ENCODE results near the gene PIK3AP1. TPM values are rescaled to one million over a fixed set of nuclear protein-coding genes. Genes with fewer than 3 reads are reported as not detected.

The PIK3AP1 gene
- total RNA-seq, 1 donor from 2014 or later, result 4.5 TPM

DNA sequence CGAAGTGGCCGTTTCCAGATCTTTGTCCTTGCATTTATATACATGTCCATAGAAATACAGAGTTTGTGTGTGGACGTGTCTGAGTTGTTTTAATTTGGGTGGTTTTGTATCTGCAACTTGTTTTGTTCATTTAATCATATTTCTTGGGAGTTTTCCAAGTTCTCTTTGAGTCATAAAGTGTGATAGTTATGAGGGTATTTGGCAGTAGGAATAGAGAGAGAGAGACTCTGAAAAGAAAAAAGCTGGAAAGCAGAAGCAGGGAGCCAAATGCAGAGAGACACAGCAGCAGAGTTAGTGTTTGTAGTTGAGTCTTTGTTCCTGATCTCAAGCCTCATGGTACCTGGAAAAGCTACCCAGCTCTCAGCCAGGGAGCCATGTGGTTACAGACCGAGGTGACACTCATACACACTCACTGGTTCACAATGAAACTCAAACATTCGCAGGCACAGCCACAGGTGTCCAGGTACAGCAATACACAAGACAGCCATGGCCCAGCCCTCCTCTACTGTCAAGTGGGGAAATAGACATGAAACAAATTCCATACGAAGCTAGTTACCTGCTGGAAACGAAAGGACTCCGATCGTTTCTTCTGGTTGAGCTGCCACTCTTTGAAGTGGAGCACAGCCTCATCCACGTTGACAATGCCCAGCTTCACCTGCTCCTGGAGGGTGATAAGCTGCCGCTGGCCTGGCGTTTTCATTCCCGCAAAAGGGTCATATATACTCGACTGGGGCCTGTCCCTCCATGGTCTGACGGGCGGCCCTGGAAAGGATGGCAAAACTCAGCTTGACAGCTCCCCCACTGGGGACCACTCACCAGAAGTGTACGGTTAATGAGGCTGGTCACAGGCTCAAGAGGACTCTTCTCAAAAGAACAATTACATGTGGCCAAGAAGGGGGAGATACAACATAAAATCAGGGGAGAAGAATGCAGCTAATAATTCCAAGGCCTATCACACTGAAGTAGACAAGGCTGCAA is 100.2 kb downstream of the PIK3AP1 start:
- no peak for FAIRE-seq

GRCh38 chr10:96619120-96619519 is 101.2 kb downstream of the PIK3AP1 start:
- no peak for FAIRE-seq
- DNase-seq (ENCODE audit: low spot score in 2 of 2), result no peak

More for the DNA sequence above, 100.2 kb downstream of the PIK3AP1 start:
- no peak for DNase-seq (ENCODE audit: low spot score in 2 of 2)

- FAIRE-seq, result no peak
- DNase-seq (ENCODE audit: low spot score in 2 of 2), result peak; percentile 12 to 20
Observed at GRCh38 chr10:96618653-96619052, 101.7 kb downstream of the PIK3AP1 start.

- DNase-seq (ENCODE audit: low spot score in 2 of 2), result no peak
- no peak for FAIRE-seq
Observed at GRCh38 chr10:96616961-96617360, 103.4 kb downstream of the PIK3AP1 start.

DNA sequence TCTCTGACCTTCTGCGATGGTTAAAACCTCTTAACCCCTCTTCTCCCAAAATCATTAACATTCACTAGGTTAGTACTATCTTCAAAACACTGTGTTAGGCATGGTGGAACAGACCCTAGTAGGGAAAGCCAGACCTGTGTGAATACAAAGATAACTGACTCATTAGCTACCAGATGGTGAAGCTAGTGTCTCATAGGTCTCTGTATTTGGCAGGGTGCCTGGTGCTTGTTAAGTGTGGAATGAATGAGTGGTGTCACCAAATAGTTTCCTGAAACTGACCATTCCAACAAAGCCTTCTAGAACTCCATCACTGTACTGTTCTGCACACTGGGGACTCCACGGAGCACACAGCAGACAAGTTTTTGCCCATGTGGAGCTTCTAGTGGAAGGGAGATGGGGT is 105.8 kb downstream of the PIK3AP1 start:
- FAIRE-seq (no peak), DNase-seq (ENCODE audit: low spot score in 2 of 2) (no peak)

- FAIRE-seq, result no peak
- no peak for DNase-seq (ENCODE audit: low spot score in 2 of 2)
Observed at GRCh38 chr10:96613576-96613975, 106.7 kb downstream of the PIK3AP1 start.

- no peak for FAIRE-seq
- no peak for DNase-seq (ENCODE audit: low spot score in 2 of 2)
Observed at GRCh38 chr10:96612055-96612830, 108.1 kb downstream of the PIK3AP1 start.

DNA sequence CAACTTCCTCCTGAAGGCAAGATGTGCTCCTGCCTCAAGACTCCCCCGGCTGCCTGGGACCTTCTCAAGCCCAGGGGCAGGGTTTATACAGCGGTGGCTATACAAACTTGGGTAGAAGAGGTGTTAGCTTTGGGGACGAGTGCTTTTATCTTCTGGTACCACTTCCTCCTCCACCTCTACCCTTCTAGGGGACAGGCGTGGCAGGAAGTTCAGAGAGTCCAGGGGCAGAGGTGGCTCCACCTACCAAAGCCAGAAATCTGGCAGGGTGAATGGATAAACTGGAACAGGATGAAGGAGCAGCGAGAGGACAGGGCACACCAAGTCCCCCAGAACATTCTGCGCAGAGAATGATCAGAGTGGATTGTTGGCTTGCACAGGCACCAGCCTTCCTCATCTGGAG is 109.5 kb downstream of the PIK3AP1 start:
- FAIRE-seq (no peak), DNase-seq (ENCODE audit: low spot score in 2 of 2) (no peak)

- no peak for DNase-seq (ENCODE audit: low spot score in 2 of 2)
- FAIRE-seq, result no peak
Observed at GRCh38 chr10:96609510-96609909, 110.8 kb downstream of the PIK3AP1 start.

DNA sequence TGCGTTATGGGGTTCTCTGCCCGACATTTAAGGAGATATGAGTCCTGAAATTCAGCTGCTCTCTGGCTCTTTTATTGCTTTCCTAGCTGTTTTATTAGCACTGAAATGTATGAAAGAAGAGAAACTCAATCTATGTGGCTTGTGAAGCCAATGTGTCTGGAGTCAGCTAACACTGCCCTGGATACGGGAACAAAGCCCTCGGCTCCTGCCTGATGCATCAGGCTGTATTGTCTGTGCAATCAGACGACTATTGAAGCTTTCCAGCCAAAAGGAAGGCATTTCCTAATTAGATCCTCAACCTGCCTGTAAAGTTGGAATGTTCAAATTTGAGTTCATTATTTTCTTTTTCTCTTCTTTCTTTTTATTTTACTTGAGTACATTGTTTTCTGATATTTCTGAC is 111.5 kb downstream of the PIK3AP1 start:
- DNase-seq (ENCODE audit: low spot score in 2 of 2) (no peak), FAIRE-seq (no peak)

DNA sequence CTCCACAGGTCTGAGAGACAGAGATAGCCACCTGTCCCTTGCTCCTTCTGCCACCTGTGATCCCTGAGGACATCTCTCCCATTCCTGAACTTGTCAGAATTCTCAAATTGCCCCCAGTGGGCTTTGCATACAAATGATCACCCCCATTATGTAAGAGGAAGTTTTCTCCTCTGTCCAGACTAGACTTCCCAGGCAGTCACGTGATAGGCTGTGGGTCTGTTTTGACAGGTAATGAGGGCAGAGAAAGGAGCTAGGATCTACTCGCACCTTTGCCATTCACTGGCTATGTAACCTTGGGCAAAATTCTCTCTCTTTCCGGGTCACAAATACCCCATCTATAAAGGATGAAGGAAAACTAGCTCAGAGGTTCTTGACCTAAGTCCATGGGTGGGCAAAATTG is 112.1 kb downstream of the PIK3AP1 start:
- DNase-seq (ENCODE audit: low spot score in 2 of 2) (no peak), FAIRE-seq (no peak)

DNA sequence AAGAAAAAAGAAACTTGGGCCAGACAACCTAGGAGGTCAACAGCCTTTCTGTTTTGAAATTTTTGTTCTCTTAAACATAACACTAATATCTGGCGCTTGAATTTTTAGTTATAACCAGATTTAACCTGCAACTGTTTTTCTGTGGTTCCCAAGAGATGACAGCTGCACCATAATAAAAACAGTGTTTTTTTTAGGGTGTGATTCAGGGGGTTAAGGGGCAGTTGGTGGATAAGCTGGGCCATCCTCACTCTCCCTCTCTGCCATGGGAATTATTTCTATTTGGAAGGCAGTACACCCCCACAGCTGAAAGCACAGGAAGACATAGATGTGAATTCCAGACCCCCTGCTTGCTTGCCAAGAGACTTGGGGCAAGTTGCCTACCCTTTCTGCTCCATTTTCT is 113.4 kb downstream of the PIK3AP1 start:
- FAIRE-seq (no peak), DNase-seq (ENCODE audit: low spot score in 2 of 2) (no peak)

DNA sequence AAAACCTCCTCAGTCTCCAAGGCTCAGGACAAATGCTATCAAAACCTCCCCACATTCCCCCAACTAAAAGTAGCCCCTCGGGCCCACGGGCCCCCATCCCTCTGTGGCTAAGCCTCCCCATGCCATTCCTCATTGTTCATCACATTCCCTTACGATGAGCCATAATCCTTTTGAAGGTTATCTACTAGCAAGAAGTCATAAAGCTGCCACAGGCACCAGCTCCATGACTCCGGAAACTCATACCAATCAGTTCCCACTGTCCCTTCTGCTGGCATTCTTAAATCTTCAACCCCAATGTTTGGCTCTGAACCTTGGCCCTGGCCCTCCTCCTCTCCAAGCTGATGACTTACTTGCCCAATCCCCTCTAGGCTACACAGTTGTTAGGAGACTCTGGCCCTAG is 114.1 kb downstream of the PIK3AP1 start:
- DNase-seq (ENCODE audit: low spot score in 2 of 2) (no peak), FAIRE-seq (no peak)

DNA sequence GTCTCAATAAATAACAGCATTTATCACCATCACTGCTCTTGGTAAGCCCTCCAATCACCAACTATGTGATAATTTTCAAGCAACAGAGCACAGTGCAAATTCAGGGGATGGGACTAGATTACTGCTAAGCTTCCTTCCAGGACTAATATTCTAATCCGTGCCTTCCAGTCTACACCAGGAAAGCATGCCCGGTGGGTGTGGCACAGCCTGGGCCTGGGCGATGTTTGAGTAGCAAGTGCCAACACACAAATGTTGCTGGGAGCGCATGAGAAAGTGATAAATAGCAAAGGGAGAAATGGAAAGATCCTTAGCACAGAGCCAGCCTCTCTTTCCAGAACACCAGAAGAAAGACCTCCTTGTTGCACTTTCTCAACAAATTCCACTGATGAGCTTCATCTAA is 120.0 kb downstream of the PIK3AP1 start:
- no peak for DNase-seq (ENCODE audit: low spot score in 2 of 2)
- no peak for FAIRE-seq

DNA sequence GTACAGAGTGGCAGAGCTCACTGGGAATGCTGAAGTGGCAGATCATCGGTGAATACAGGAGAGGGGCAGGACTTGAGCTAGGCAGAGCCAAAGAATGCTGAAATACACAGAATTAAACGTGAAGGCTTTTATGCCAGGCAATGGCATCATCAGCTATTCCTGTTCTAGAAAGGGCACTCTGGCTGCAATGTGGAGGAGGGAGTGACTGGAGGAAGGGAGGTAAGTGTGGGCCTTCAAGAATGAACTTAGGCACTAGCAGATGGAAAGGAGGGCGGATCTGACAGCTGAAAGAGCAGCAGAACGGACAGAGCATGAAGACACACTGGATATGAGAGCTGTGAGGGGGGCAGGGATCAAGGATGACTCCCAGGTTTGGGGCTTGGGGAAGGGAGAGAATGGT is 121.5 kb downstream of the PIK3AP1 start:
- DNase-seq (ENCODE audit: low spot score in 2 of 2), result no peak
- FAIRE-seq, result no peak

DNA sequence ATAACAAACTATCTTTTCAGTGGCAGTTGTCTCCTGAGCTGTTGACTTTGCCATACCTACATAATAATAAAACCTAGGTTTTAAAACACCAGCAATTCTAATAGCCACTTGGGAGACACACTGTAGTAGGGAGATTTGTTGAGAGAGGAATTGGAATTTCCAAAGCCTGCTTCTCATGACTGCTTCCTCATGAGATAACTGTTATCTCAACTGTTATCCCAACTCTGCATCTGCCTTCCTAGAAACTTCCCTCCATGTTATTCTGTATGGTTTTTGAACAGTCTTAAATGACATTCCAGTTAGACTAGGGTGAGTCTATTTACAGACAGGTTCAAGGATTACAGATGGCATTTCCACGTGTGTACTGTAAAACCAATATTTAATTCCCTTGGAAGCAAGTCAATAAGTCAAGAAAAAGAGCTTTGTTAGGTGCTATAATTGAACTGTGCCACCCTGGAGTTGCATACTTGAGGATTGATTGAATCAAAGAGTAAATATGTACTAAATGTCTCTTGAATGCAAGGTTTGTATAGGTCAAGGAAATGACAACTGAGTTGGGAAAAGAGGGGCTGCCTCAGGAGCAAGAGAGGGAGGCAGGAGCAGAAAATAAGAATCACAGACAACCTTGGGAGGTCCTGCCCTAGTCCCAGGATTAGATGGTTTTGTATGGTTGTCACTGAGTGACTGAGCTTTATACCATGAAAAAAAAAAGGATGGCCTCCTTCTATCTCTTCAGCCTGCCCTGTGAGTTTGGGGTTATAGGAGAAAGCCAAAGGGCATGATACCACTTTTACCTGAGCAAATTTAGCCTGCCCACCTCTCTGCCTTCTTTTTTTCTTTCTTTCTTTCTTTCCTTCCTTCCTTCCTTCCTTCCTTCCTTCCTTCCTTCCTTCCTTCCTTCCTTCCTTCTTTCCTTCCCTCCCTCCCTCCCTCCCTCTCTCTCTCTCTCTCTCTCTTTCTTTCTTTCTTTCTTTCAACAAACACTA is 123.6 kb downstream of the PIK3AP1 start:
- no peak for FAIRE-seq

DNA sequence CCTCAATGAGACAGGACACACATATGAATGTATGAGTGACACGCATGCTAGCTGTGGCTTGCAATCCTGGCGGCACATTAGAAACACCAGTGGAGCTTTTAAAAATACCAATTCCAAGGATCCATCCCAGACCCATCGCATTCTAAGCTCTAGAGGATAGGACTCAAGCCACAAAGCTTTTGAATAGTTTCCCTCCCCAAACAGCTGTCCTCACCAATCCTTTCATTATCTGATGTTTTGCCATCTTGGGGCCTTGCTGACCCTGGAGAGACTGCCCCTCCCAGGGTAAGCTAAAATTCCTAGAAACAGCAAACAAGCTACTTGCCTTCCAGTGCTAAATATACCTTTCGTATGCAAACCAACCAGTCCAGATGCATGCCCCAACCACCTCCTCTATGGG is 124.6 kb downstream of the PIK3AP1 start:
- FAIRE-seq (no peak), DNase-seq (ENCODE audit: low spot score in 2 of 2) (no peak)

More for the DNA sequence above, 123.6 kb downstream of the PIK3AP1 start:
- DNase-seq (ENCODE audit: low spot score in 2 of 2), result no peak

- DNase-seq (ENCODE audit: low spot score in 2 of 2) (no peak), FAIRE-seq (no peak)
Observed at GRCh38 chr10:96591946-96592345, 128.4 kb downstream of the PIK3AP1 start.

DNA sequence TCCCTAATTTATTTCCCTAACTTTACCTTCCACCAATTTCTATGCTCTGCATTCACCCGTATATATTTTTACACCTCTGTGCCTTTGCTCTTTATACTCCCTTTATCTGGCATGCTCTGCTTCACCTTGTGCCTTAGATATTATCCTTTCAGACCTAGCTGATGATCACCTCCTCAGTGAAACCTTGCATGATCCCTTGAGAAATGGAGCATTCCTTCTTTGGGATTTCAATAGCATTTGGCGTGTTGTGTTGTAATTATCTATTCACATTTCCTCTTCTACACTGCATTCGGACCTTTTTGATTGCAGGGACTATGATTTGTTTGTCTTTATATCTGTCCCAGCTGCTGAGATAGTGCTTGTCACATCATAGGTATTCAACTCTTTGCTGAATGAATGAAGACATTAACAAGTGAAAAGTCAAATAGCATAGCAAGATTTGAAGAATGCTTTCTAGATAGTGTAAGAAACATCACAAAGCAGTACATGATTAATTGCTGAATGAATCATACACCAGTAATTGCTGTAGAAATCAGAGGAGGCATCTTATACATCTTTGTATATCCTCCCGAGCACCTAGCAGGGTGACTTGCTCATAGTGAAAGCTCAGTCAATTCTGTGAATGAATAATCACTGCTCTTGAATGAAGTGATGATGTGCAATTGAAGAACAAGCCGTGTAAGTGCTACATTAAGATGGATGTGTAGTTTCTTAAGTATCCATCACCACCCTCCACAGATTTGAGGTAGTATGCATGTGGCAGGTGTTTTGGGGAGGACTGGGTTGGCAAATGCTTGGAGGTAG is 131.5 kb downstream of the PIK3AP1 start:
- FAIRE-seq, result no peak
- DNase-seq (ENCODE audit: low spot score in 2 of 2), result no peak
